SW480 (cell line): ENCODE measurements around the gene DLAT.
"Not testable (repeated sequence)": the region's sequence is repeated elsewhere in the genome, so short reads cannot be mapped to it uniquely, and the experiment has no call there.

Source experiments
- DNase-seq: peaks from one replicate; pipeline ENCODE4 v3.0.0-alpha.2; 2016; ENCODE audit warnings: low spot score

DLAT gene

GRCh38 chr11:112050721-112051120 is 25.5 kb downstream of the DLAT start:
- no peak for DNase-seq

- DNase-seq = no peak
Measured at GRCh38 chr11:112051768-112052167, 26.6 kb downstream of the DLAT start.

GRCh38 chr11:112057170-112057569 is 32.0 kb downstream of the DLAT start:
- no peak for DNase-seq

GRCh38 chr11:112058103-112058502 is 32.9 kb downstream of the DLAT start:
- DNase-seq = no peak

- DNase-seq = no peak
Measured at GRCh38 chr11:112062923-112063322, 37.7 kb downstream of the DLAT start.

GRCh38 chr11:112073941-112074811 is 49.0 kb downstream of the DLAT start, which contains the start of the genes NKAPD1 and PIH1D2:
Gene NKAPD1, plus strand, starts transcription at chr11:112074299. Its CDS starts 1,276 bp downstream, at chr11:112075575.
Gene PIH1D2, minus strand, starts transcription at chr11:112074017. Its CDS starts 843 bp downstream, at chr11:112073174.
- DNase-seq = peak; percentile 83

- no peak for DNase-seq
Measured at GRCh38 chr11:112082729-112083128, 57.5 kb downstream of the DLAT start.

GRCh38 chr11:112085822-112086421 is 60.7 kb downstream of the DLAT start:
- DNase-seq = peak; percentile 34

GRCh38 chr11:112086422-112087191 is 61.4 kb downstream of the DLAT start, which contains the start of the genes SDHD and TIMM8B:
Gene SDHD, plus strand, starts transcription at chr11:112086873. Its CDS starts 35 bp downstream, at chr11:112086908.
Gene TIMM8B, minus strand, starts transcription at chr11:112086756. Its CDS starts 33 bp downstream, at chr11:112086723.
- DNase-seq = peak; percentile 98

GRCh38 chr11:112087212-112087611 is 62.0 kb downstream of the DLAT start:
- no peak for DNase-seq

- DNase-seq = not testable (repeated sequence)
Measured at GRCh38 chr11:112095302-112095701, 70.1 kb downstream of the DLAT start.

GRCh38 chr11:112096194-112096593 is 71.0 kb downstream of the DLAT start:
- DNase-seq = no peak

- no peak for DNase-seq
Measured at GRCh38 chr11:112097734-112098528, 72.7 kb downstream of the DLAT start.

GRCh38 chr11:112100462-112100861 is 75.3 kb downstream of the DLAT start:
- no peak for DNase-seq

- DNase-seq = no peak
Measured at GRCh38 chr11:112103446-112103845, 78.2 kb downstream of the DLAT start.

- DNase-seq = no peak
Measured at GRCh38 chr11:112106070-112106469, 80.9 kb downstream of the DLAT start.
